ENCODE results near the gene CYP4F8.

Gene CYP4F8

GRCh38 chr19:15639596-15639995, 24.6 kb downstream of the CYP4F8 start:
- Histone ChIP-seq H3K9me2 (ENCODE audit: low read depth, low read length) (no peaks in the 10 kb centered on the region), H3K79me2 (ENCODE audit: insufficient read depth, low read length) (no peaks in the 10 kb centered on the region), H3K9ac (ENCODE audit: low read length) (no peak overlapping the region), H4K20me1 (ENCODE audit: insufficient read depth, low read length) (no peaks in the 10 kb centered on the region), H3K9me3 (ENCODE audit: low read length) (no peaks in the 10 kb centered on the region), H3K36me3 (ENCODE audit: insufficient read depth, low read length) (no peaks in the 10 kb centered on the region), H3K4me2 (ENCODE audit: low read length) (no peak overlapping the region), H3K27ac (ENCODE audit: low read depth, low read length, poor library complexity, severe bottlenecking) (no peak overlapping the region), H3K27me3 (ENCODE audit: insufficient read depth, low read length) (no peaks in the 10 kb centered on the region), H3K4me3 (ENCODE audit: low read depth, low read length, poor library complexity, severe bottlenecking) (no peak overlapping the region), H2AFZ (ENCODE audit: low read length) (no peak overlapping the region), H3F3A (ENCODE audit: insufficient read depth, low read length) (no peaks in the 10 kb centered on the region), H3K4me1 (ENCODE audit: insufficient read depth, low read length, severe bottlenecking) (no peaks in the 10 kb centered on the region)
- TF ChIP-seq EZH2 (IDR thresholded peaks at IDR 0.05; ENCODE audit: borderline replicate concordance, low read length) (no peak), CTCF (IDR thresholded peaks at IDR 0.05; ENCODE audit: low read length) (no peak)

- Histone ChIP-seq H3F3A (ENCODE audit: insufficient read depth, low read length) (no peaks in the 10 kb centered on the region), H3K9ac (ENCODE audit: low read length) (no peak within 1 kb of the TSS), H3K4me2 (ENCODE audit: low read length) (no peak within 1 kb of the TSS), H3K27ac (ENCODE audit: low read depth, low read length, poor library complexity, severe bottlenecking) (no peak within 1 kb of the TSS), H3K4me3 (ENCODE audit: low read depth, low read length, poor library complexity, severe bottlenecking) (no peak within 1 kb of the TSS), H3K27me3 (ENCODE audit: insufficient read depth, low read length) (no peaks in the 10 kb centered on the region), H2AFZ (ENCODE audit: low read length) (no peak within 1 kb of the TSS), H3K9me3 (ENCODE audit: low read length) (no peaks in the 10 kb centered on the region), H4K20me1 (ENCODE audit: insufficient read depth, low read length) (no peaks in the 10 kb centered on the region), H3K79me2 (ENCODE audit: insufficient read depth, low read length) (no peaks in the 10 kb centered on the region), H3K36me3 (ENCODE audit: insufficient read depth, low read length) (no peaks in the 10 kb centered on the region), H3K4me1 (ENCODE audit: insufficient read depth, low read length, severe bottlenecking) (no peaks in the 10 kb centered on the region), H3K9me2 (ENCODE audit: low read depth, low read length) (no peaks in the 10 kb centered on the region)
- TF ChIP-seq CTCF (IDR thresholded peaks at IDR 0.05; ENCODE audit: low read length): no peak
- no peak for TF ChIP-seq EZH2 (IDR thresholded peaks at IDR 0.05; ENCODE audit: borderline replicate concordance, low read length)
Measured at GRCh38 chr19:15640294-15640903, 25.4 kb downstream of the CYP4F8 start, which contains the start of gene CYP4F3. CYP4F3 (plus strand) TSS chr19:15640897; CDS start chr19:15641416, 519 bp downstream.

- Histone ChIP-seq H3K9me3 (ENCODE audit: low read length) (no peaks in the 10 kb centered on the region), H3K27ac (ENCODE audit: low read depth, low read length, poor library complexity, severe bottlenecking) (no peak overlapping the region)
Measured at GRCh38 chr19:15640904-15641597, 26.0 kb downstream of the CYP4F8 start.

More at GRCh38 chr19:15640904-15641597, 26.0 kb downstream of the CYP4F8 start:
- no peak overlapping the region for H3K4me3 ChIP-seq (ENCODE audit: low read depth, low read length, poor library complexity, severe bottlenecking)
- TF ChIP-seq EZH2 (IDR thresholded peaks at IDR 0.05; ENCODE audit: borderline replicate concordance, low read length) (no peak), CTCF (IDR thresholded peaks at IDR 0.05; ENCODE audit: low read length) (no peak)
- H3F3A ChIP-seq (ENCODE audit: insufficient read depth, low read length): no peaks in the 10 kb centered on the region
- H2AFZ ChIP-seq (ENCODE audit: low read length): no peak overlapping the region
- no peaks in the 10 kb centered on the region for H3K36me3 ChIP-seq (ENCODE audit: insufficient read depth, low read length)
- no peaks in the 10 kb centered on the region for H3K27me3 ChIP-seq (ENCODE audit: insufficient read depth, low read length)
- no peaks in the 10 kb centered on the region for H4K20me1 ChIP-seq (ENCODE audit: insufficient read depth, low read length)
- H3K79me2 ChIP-seq (ENCODE audit: insufficient read depth, low read length): no peaks in the 10 kb centered on the region
- H3K4me1 ChIP-seq (ENCODE audit: insufficient read depth, low read length, severe bottlenecking): no peaks in the 10 kb centered on the region
- H3K9me2 ChIP-seq (ENCODE audit: low read depth, low read length): no peaks in the 10 kb centered on the region
- H3K9ac ChIP-seq (ENCODE audit: low read length): no peak overlapping the region
- no peak overlapping the region for H3K4me2 ChIP-seq (ENCODE audit: low read length)
